Calu3 (cell line): ENCODE measurements around the gene COL8A2. TPM values are rescaled to one million over a fixed set of nuclear protein-coding genes. Genes with fewer than 3 reads are reported as not detected.

Experiments
- BruUV-seq: library from RNA; stranded (reverse); fragments of 400-500 nt; replicated peaks from 2 replicates; lab custom pipeline; 2021; lab: Mats Ljungman, UMichigan
- CTCF ChIA-PET: fragments of 300-600 bp; sonication (Branson Sonifier 250); formaldehyde crosslinking; loops from one replicate; lab custom pipeline; 2022; ENCODE audit warnings: antibody characterized with exemption; lab: Charles Lee
- DNase-seq: peaks from one replicate; pipeline ENCODE4 v3.0.0; 2022
- H3K27ac Mint-ChIP-seq: one replicate; pipeline ENCODE4 v1.8.0; 2022; ENCODE audit warnings: mixed read lengths; ENCODE audit not compliant: unreplicated experiment
- H3K27me3 Mint-ChIP-seq: one replicate; pipeline ENCODE4 v1.8.0; 2022; ENCODE audit warnings: mixed read lengths; ENCODE audit not compliant: unreplicated experiment
- H3K36me3 Mint-ChIP-seq: one replicate; pipeline ENCODE4 v1.8.0; 2022; ENCODE audit warnings: mild to moderate bottlenecking, moderate library complexity, mixed read lengths; ENCODE audit not compliant: insufficient read depth, unreplicated experiment
- H3K4me1 Mint-ChIP-seq: one replicate; pipeline ENCODE4 v1.8.0; 2022; ENCODE audit warnings: mild to moderate bottlenecking, low read depth, mixed read lengths; ENCODE audit not compliant: unreplicated experiment
- H3K4me3 Mint-ChIP-seq: one replicate; pipeline ENCODE4 v1.8.0; 2022; ENCODE audit warnings: mild to moderate bottlenecking, low read depth, moderate library complexity, mixed read lengths; ENCODE audit not compliant: unreplicated experiment
- H3K9me3 Mint-ChIP-seq: one replicate; pipeline ENCODE4 v1.8.0; 2022; ENCODE audit warnings: low read depth, mixed read lengths; ENCODE audit not compliant: unreplicated experiment
- intact Hi-C: fragments of 100-400 bp; cut with micrococcal nuclease; formaldehyde crosslinking; loops from one replicate; pipeline ENCODE4 v1.10.0; 2022; ENCODE audit not compliant: unreplicated experiment
- total RNA-seq: library from RNA; stranded (reverse); gene quantifications from 2 replicates; pipeline ENCODE4 v1.2.3, GENCODE V29; 2022
- TF ChIP-seq, protein P1 (sequence below): fragments of 200-600 bp; IDR thresholded peaks from one replicate; pipeline ENCODE4 v1.8.0; 2022; ENCODE audit warnings: antibody characterized with exemption; ENCODE audit not compliant: unreplicated experiment

Gene COL8A2
- total RNA-seq, 1 experiment from 2014 or later = not detected

DNA sequence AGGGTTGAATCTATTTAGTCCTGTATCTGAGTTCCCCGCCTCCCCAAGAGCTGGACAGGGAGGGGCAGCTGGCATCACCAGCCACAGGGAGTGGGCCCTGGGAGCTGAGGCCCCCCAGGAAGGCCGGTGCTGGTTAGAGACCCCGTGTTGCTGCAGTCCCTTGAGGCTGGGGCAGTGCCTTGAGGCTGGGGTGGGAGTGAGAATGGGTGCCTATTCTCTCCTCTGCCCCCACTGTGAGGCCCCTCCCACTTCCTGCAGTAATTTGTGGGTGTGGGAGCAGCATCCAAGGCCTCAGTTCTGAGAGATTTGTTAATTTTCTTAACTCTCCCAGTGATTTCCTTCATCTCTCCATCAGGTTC is 26.8 kb upstream of the COL8A2 start:
- Mint-ChIP-seq H3K4me1 (peaks cover 22% of the 10 kb centered on the region), H3K27me3 (no peaks in the 10 kb centered on the region), H3K9me3 (no peaks in the 10 kb centered on the region), H3K36me3 (peaks cover 44% of the 10 kb centered on the region), H3K4me3 (no peak overlapping the region), H3K27ac (peak overlapping the region; percentile 52)
- TF ChIP-seq, protein P1, sequence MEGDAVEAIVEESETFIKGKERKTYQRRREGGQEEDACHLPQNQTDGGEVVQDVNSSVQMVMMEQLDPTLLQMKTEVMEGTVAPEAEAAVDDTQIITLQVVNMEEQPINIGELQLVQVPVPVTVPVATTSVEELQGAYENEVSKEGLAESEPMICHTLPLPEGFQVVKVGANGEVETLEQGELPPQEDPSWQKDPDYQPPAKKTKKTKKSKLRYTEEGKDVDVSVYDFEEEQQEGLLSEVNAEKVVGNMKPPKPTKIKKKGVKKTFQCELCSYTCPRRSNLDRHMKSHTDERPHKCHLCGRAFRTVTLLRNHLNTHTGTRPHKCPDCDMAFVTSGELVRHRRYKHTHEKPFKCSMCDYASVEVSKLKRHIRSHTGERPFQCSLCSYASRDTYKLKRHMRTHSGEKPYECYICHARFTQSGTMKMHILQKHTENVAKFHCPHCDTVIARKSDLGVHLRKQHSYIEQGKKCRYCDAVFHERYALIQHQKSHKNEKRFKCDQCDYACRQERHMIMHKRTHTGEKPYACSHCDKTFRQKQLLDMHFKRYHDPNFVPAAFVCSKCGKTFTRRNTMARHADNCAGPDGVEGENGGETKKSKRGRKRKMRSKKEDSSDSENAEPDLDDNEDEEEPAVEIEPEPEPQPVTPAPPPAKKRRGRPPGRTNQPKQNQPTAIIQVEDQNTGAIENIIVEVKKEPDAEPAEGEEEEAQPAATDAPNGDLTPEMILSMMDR = no peak
- CTCF ChIA-PET = interaction anchor here (3.8 to 3.9 kb wide), 2 partner anchors 9 to 17 kb away, joined by 23 to 29 read pairs; no protein-coding TSS in a partner anchor
- BruUV-seq = no TSS peak
- intact Hi-C loops = loop anchor here (5.0 kb wide), 1 partner anchor 145 kb away; no protein-coding TSS in a partner anchor
- no peak for DNase-seq

DNA sequence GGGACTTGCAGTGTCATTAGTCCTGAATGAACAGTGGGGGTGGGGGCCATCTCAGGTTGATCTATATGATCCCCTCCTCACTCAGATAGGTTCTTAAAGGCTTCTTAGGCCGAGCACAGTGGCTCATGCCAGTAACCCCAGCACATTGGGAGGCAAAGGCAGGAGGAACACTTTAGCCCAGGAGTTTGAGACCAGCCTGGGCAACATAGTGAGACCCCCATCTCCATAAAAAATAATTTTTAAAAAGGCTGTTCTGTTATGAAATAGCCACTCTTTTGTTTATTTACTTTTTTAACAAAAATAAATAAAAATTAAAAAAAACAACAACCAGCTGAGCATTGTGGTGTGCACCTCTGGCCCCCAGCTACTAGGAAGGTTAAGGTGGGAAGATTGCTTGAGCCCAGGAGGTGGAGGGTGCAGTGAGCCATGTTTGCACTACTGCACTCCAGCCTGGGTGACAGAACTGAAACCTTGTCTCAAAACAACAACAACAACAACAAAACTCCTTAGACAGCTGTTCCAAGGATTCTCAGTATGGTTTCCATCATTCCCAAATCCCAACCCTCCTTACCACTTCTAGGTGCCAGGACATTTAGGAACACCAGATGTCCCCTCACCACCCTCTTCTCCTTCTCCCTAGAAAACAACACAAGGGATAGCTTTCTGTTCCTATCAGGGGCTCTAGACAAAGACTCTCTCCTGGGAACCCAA is 26.3 kb upstream of the COL8A2 start:
- peaks cover 22% of the 10 kb centered on the region for H3K4me1 Mint-ChIP-seq

DNA sequence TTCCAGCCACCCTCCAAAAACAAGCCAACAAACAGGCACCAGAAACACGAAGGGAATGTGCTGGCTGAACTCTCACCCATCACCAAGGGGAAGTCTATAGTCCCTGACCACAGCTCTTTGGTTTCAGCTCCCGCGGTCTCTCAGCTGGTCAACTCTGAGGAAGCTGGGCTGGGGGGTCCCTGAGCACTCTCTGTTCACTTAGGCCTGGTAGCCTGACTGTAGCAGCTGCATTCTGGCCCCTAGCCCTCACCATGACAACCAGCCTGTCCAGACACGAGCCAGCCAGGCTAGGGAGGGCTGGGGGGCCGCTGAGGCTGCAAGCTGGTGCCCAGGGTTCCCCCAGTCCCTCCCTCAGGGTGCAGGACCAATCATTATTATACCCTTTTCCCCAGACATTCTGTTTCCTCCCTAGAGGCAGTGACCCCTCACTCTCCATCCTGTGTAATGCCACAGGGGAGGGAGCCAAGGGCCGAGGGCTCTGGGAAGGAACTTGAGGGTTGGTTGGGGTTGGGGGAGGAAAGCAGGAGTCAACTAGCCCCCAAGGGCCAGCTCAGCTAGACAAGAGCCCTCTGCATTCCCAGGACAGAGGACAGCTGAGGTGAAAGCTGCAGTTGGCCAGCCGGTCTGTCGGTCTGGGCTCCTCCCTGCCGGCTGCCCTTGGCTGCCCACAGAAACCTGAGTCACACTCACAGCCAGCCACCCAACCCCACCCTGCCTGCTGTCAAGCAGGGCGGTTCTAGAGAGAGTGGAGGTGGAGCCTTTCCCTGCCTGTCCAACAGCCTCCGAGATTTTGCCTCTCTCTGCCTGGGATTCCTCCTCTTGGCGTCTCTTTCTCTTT is 25.5 kb upstream of the COL8A2 start:
- TF ChIP-seq, protein P1 = no peak
- peak overlapping the region; percentile 98 for H3K27ac Mint-ChIP-seq
- peak; percentile 94 for DNase-seq
- CTCF ChIA-PET = interaction anchor here (0.5 to 3.9 kb wide), 12 partner anchors 11 to 150 kb away, joined by 3 to 50 read pairs (median 5); partner anchors contain the start of gene THRAP3
- intact Hi-C loops = loop anchor here (5.0 kb wide), 1 partner anchor 147 kb away; no protein-coding TSS in a partner anchor
- H3K4me1 Mint-ChIP-seq = peaks cover 22% of the 10 kb centered on the region
- BruUV-seq = no TSS peak
- peak overlapping the region; percentile 100 for H3K4me3 Mint-ChIP-seq
- H3K36me3 Mint-ChIP-seq = peaks cover 37% of the 10 kb centered on the region
- no peaks in the 10 kb centered on the region for H3K27me3 Mint-ChIP-seq
- H3K9me3 Mint-ChIP-seq = no peaks in the 10 kb centered on the region

More for the DNA sequence above, 26.3 kb upstream of the COL8A2 start:
- no peak for DNase-seq
- H3K27me3 Mint-ChIP-seq = no peaks in the 10 kb centered on the region
- CTCF ChIA-PET = interaction anchor here (0.9 to 3.9 kb wide), 4 partner anchors 10 to 49 kb away, joined by 4 to 50 read pairs (median 26); no protein-coding TSS in a partner anchor
- intact Hi-C loops = loop anchor here (5.0 kb wide), 1 partner anchor 146 kb away; no protein-coding TSS in a partner anchor
- H3K36me3 Mint-ChIP-seq = peaks cover 41% of the 10 kb centered on the region
- H3K9me3 Mint-ChIP-seq = no peaks in the 10 kb centered on the region
- H3K4me3 Mint-ChIP-seq = peak overlapping the region; percentile 100
- BruUV-seq = no TSS peak
- peak overlapping the region; percentile 98 for H3K27ac Mint-ChIP-seq
- TF ChIP-seq, protein P1 = no peak

DNA sequence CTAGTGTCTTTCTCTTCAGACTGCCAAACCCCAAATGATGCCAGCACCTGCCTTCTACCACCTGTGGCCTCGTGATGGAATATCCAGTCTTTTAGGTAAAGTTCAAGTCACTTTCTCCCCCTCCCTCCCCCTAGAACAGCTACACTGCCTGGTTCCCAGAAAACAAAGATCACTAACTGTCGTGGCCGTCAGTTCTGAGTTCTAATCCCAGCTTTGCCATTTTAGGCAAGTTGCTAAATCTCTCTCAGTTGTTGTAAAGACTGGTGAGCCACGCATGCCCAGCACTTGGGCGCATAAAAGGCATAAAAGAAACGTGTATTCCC is 24.9 kb upstream of the COL8A2 start:
- peak overlapping the region; percentile 100 for H3K4me3 Mint-ChIP-seq
- TF ChIP-seq, protein P1 = no peak
- peaks cover 33% of the 10 kb centered on the region for H3K36me3 Mint-ChIP-seq
- H3K27me3 Mint-ChIP-seq = no peaks in the 10 kb centered on the region
- intact Hi-C loops = loop anchor here (1.0 to 5.0 kb wide), 3 partner anchors 38 to 147 kb away; no protein-coding TSS in a partner anchor
- DNase-seq = no peak
- H3K27ac Mint-ChIP-seq = peak overlapping the region; percentile 98
- BruUV-seq = no TSS peak
- no peaks in the 10 kb centered on the region for H3K9me3 Mint-ChIP-seq
- peaks cover 22% of the 10 kb centered on the region for H3K4me1 Mint-ChIP-seq
- CTCF ChIA-PET = interaction anchor here (0.5 to 3.9 kb wide), 13 partner anchors 11 to 314 kb away, joined by 3 to 50 read pairs (median 5); partner anchors contain the start of genes MRPS15 and THRAP3
